GM18861 (cell line): ENCODE data around the gene PLXDC1.

ENCODE experiments used
- ATAC-seq: cut with Tn5 transposase; IDR thresholded peaks from one replicate; pipeline ENCODE4 v1.9.1; 2021; ENCODE audit not compliant: unreplicated experiment

PLXDC1 gene

GRCh38 chr17:39016193-39017153, 135.0 kb downstream of the PLXDC1 start:
- no peak for ATAC-seq

- ATAC-seq: no peak
Observed at GRCh38 chr17:39015546-39015935, 135.9 kb downstream of the PLXDC1 start.

- ATAC-seq: no peak
Observed at GRCh38 chr17:39014795-39015545, 136.5 kb downstream of the PLXDC1 start.

GRCh38 chr17:39014044-39014794, 137.2 kb downstream of the PLXDC1 start:
- ATAC-seq: no peak
